ENCODE data around the gene DVL1. TPM values are rescaled to one million over a fixed set of nuclear protein-coding genes. Genes with fewer than 3 reads are reported as not detected.

The DVL1 gene
- total RNA-seq, 1 donor from 2014 or later, result 55.0 TPM

GRCh38 chr1:1345860-1346500, 3.2 kb downstream of the DVL1 start:
- Histone ChIP-seq H3K79me2 (ENCODE audit: insufficient read depth, low read length) (peaks cover 74% of the 10 kb centered on the region), H3K4me2 (ENCODE audit: low read length) (peak overlapping the region; percentile 99), H3K4me1 (ENCODE audit: insufficient read depth, low read length) (peaks cover 46% of the 10 kb centered on the region), H4K20me1 (ENCODE audit: insufficient read depth, low read length) (peaks cover 73% of the 10 kb centered on the region), H3K9ac (ENCODE audit: low read length) (peak overlapping the region; percentile 36), H3K27ac (ENCODE audit: low read depth, low read length) (peak overlapping the region; percentile 12), H3K9me3 (ENCODE audit: insufficient read depth, low read depth, low read length) (no peaks in the 10 kb centered on the region), H3K4me3 (ENCODE audit: insufficient read depth, low read depth, low read length) (no peak overlapping the region), H3K36me3 (ENCODE audit: insufficient read depth, low read length) (peaks cover 4% of the 10 kb centered on the region), H2AFZ (ENCODE audit: low read depth, low read length) (no peak overlapping the region), H3K27me3 (ENCODE audit: insufficient read depth, low read length) (no peaks in the 10 kb centered on the region)
- H3K4me3 Mint-ChIP-seq (ENCODE audit: unreplicated experiment), result no peak overlapping the region
- peaks cover 10% of the 10 kb centered on the region for H3K4me1 Mint-ChIP-seq (ENCODE audit: low read depth, unreplicated experiment)
- no peaks in the 10 kb centered on the region for H3K27me3 Mint-ChIP-seq (ENCODE audit: low read depth, unreplicated experiment)
- DNase-seq (ENCODE audit: low read depth) (no peak), FAIRE-seq (no peak)
- no peak for TF ChIP-seq EZH2 (IDR thresholded peaks at IDR 0.05; ENCODE audit: insufficient read depth, low read length)
- no peak for TF ChIP-seq CTCF (IDR thresholded peaks at IDR 0.05; ENCODE audit: insufficient read depth, low read depth, low read length)
- H3K27ac Mint-ChIP-seq (ENCODE audit: unreplicated experiment), result no peak overlapping the region
- H3K9me3 Mint-ChIP-seq (ENCODE audit: unreplicated experiment), result no peaks in the 10 kb centered on the region
- no peaks in the 10 kb centered on the region for H3K36me3 Mint-ChIP-seq (ENCODE audit: low read depth, unreplicated experiment)

- Histone ChIP-seq H3K79me2 (ENCODE audit: insufficient read depth, low read length) (peaks cover 79% of the 10 kb centered on the region), H3K4me3 (ENCODE audit: insufficient read depth, low read depth, low read length) (no peak overlapping the region), H3K4me2 (ENCODE audit: low read length) (peak overlapping the region; percentile 99), H3K4me1 (ENCODE audit: insufficient read depth, low read length) (peaks cover 46% of the 10 kb centered on the region), H3K9ac (ENCODE audit: low read length) (peak overlapping the region; percentile 36), H2AFZ (ENCODE audit: low read depth, low read length) (no peak overlapping the region), H3K27ac (ENCODE audit: low read depth, low read length) (peak overlapping the region; percentile 20), H3K27me3 (ENCODE audit: insufficient read depth, low read length) (no peaks in the 10 kb centered on the region), H3K9me3 (ENCODE audit: insufficient read depth, low read depth, low read length) (no peaks in the 10 kb centered on the region), H4K20me1 (ENCODE audit: insufficient read depth, low read length) (peaks cover 79% of the 10 kb centered on the region), H3K36me3 (ENCODE audit: insufficient read depth, low read length) (peaks cover 8% of the 10 kb centered on the region)
- Mint-ChIP-seq H3K9me3 (ENCODE audit: unreplicated experiment) (no peaks in the 10 kb centered on the region), H3K27ac (ENCODE audit: unreplicated experiment) (no peak overlapping the region), H3K36me3 (ENCODE audit: low read depth, unreplicated experiment) (no peaks in the 10 kb centered on the region), H3K27me3 (ENCODE audit: low read depth, unreplicated experiment) (no peaks in the 10 kb centered on the region), H3K4me1 (ENCODE audit: low read depth, unreplicated experiment) (peaks cover 12% of the 10 kb centered on the region), H3K4me3 (ENCODE audit: unreplicated experiment) (no peak overlapping the region)
- FAIRE-seq, result no peak
- TF ChIP-seq EZH2 (IDR thresholded peaks at IDR 0.05; ENCODE audit: insufficient read depth, low read length) (no peak), CTCF (IDR thresholded peaks at IDR 0.05; ENCODE audit: insufficient read depth, low read depth, low read length) (no peak)
- no peak for DNase-seq (ENCODE audit: low read depth)
Observed at GRCh38 chr1:1345384-1345783, 3.8 kb downstream of the DVL1 start.

- no peak overlapping the region for H3K4me3 ChIP-seq (ENCODE audit: insufficient read depth, low read depth, low read length)
- FAIRE-seq (no peak), DNase-seq (ENCODE audit: low read depth) (peak; percentile 83)
- peak overlapping the region; percentile 99 for H3K4me2 ChIP-seq (ENCODE audit: low read length)
- no peak overlapping the region for H2AFZ ChIP-seq (ENCODE audit: low read depth, low read length)
- H3K27ac Mint-ChIP-seq (ENCODE audit: unreplicated experiment), result no peak overlapping the region
- H3K4me1 Mint-ChIP-seq (ENCODE audit: low read depth, unreplicated experiment), result peaks cover 12% of the 10 kb centered on the region
- H3K9ac ChIP-seq (ENCODE audit: low read length), result peak overlapping the region; percentile 36
- H3K4me3 Mint-ChIP-seq (ENCODE audit: unreplicated experiment), result no peak overlapping the region
- H3K79me2 ChIP-seq (ENCODE audit: insufficient read depth, low read length), result peaks cover 79% of the 10 kb centered on the region
- no peaks in the 10 kb centered on the region for H3K27me3 Mint-ChIP-seq (ENCODE audit: low read depth, unreplicated experiment)
- peaks cover 8% of the 10 kb centered on the region for H3K36me3 ChIP-seq (ENCODE audit: insufficient read depth, low read length)
- no peaks in the 10 kb centered on the region for H3K9me3 ChIP-seq (ENCODE audit: insufficient read depth, low read depth, low read length)
- H3K27ac ChIP-seq (ENCODE audit: low read depth, low read length), result peak overlapping the region; percentile 45
- H3K4me1 ChIP-seq (ENCODE audit: insufficient read depth, low read length), result peaks cover 46% of the 10 kb centered on the region
- H3K27me3 ChIP-seq (ENCODE audit: insufficient read depth, low read length), result no peaks in the 10 kb centered on the region
- H3K36me3 Mint-ChIP-seq (ENCODE audit: low read depth, unreplicated experiment), result no peaks in the 10 kb centered on the region
- no peak for TF ChIP-seq EZH2 (IDR thresholded peaks at IDR 0.05; ENCODE audit: insufficient read depth, low read length)
- peak; percentile 17 for TF ChIP-seq CTCF (IDR thresholded peaks at IDR 0.05; ENCODE audit: insufficient read depth, low read depth, low read length)
- H4K20me1 ChIP-seq (ENCODE audit: insufficient read depth, low read length), result peaks cover 81% of the 10 kb centered on the region
- H3K9me3 Mint-ChIP-seq (ENCODE audit: unreplicated experiment), result no peaks in the 10 kb centered on the region
Observed at GRCh38 chr1:1344655-1345361, 4.4 kb downstream of the DVL1 start.
